ENCODE measurements around the gene ZNF341.
"Not testable (repeated sequence)": the region's sequence is repeated elsewhere in the genome, so short reads cannot be mapped to it uniquely, and the experiment has no call there.

Gene ZNF341

GRCh38 chr20:33730946-33731692 is 677 bp upstream of the ZNF341 start:
- no peak for DNase-seq

GRCh38 chr20:33732166-33732970 is 572 bp downstream of the ZNF341 start:
- DNase-seq: peak in 1 of 4 experiments; percentile 92

- peak; percentile 72 to 90 (median 86) for DNase-seq
These were observed 2.1 kb downstream of the ZNF341 start for GRCh38 chr20:33733654-33734576.

GRCh38 chr20:33736962-33737361 is 5.2 kb downstream of the ZNF341 start:
- DNase-seq: no peak

GRCh38 chr20:33739493-33739892 is 7.7 kb downstream of the ZNF341 start:
- no peak for DNase-seq

- DNase-seq: no peak
These were observed 8.4 kb downstream of the ZNF341 start for GRCh38 chr20:33740189-33740588.

GRCh38 chr20:33744181-33744580 is 12.4 kb downstream of the ZNF341 start:
- DNase-seq: no peak

GRCh38 chr20:33744773-33745385 is 13.1 kb downstream of the ZNF341 start:
- DNase-seq: no peak

- DNase-seq: no peak
These were observed 14.7 kb downstream of the ZNF341 start for GRCh38 chr20:33746325-33746998.

GRCh38 chr20:33751775-33752174 is 20.0 kb downstream of the ZNF341 start:
- no peak for DNase-seq

GRCh38 chr20:33753143-33753542 is 21.3 kb downstream of the ZNF341 start:
- DNase-seq: no peak

GRCh38 chr20:33753763-33754162 is 22.0 kb downstream of the ZNF341 start:
- DNase-seq: no peak

- DNase-seq: not testable (repeated sequence)
These were observed 24.2 kb downstream of the ZNF341 start for GRCh38 chr20:33755936-33756490.

GRCh38 chr20:33757046-33757445 is 25.2 kb downstream of the ZNF341 start:
- no peak for DNase-seq

- no peak for DNase-seq
These were observed 25.7 kb downstream of the ZNF341 start for GRCh38 chr20:33757458-33757857.

GRCh38 chr20:33761698-33762250 is 30.0 kb downstream of the ZNF341 start:
- no peak for DNase-seq

- no peak for DNase-seq
These were observed 33.3 kb downstream of the ZNF341 start for GRCh38 chr20:33765099-33765498.

GRCh38 chr20:33765592-33765991 is 33.8 kb downstream of the ZNF341 start:
- no peak for DNase-seq

- DNase-seq: no peak
These were observed 34.9 kb downstream of the ZNF341 start for GRCh38 chr20:33766686-33767085.

- no peak for DNase-seq
These were observed 36.0 kb downstream of the ZNF341 start for GRCh38 chr20:33767777-33768138.

GRCh38 chr20:33769043-33769442 is 37.2 kb downstream of the ZNF341 start:
- DNase-seq: no peak

Data from suppressor macrophage (primary cell).